Measurements from ENCODE around the gene ANKRD61. TPM values are rescaled to one million over a fixed set of nuclear protein-coding genes. Genes with fewer than 3 reads are reported as not detected.
"Not testable (repeated sequence)": the region's sequence is repeated elsewhere in the genome, so short reads cannot be mapped to it uniquely, and the experiment has no call there.

Gene ANKRD61
- total RNA-seq: 1 to 10 TPM in 2 of 5 donors, not detected in 3; 1.3 to 4.1 TPM
- not detected for polyA plus RNA-seq
- long read RNA-seq, donor 1: 0 reads
- long read RNA-seq, donor 2: 0 reads
- long read RNA-seq, donor 3: 0 reads
- long read RNA-seq, donor 4: 0 reads
- long read RNA-seq, donor 5, partial matches to known transcripts: 9 of 15 reads
- long read RNA-seq, donor 5, other reads (novel, unspliced or antisense): 6 of 15 reads
- long read RNA-seq, donor 6: 0 reads
- long read RNA-seq, donor 7, partial matches to known transcripts: 16 of 16 reads
- long read RNA-seq, donor 7, other reads (novel, unspliced or antisense): 0 of 16 reads
- long read RNA-seq, donor 8, partial matches to known transcripts: 20 of 39 reads
- long read RNA-seq, donor 8, other reads (novel, unspliced or antisense): 19 of 39 reads
- long read RNA-seq, donor 9: 0 reads
- long read RNA-seq, donor 10: 0 reads

DNA sequence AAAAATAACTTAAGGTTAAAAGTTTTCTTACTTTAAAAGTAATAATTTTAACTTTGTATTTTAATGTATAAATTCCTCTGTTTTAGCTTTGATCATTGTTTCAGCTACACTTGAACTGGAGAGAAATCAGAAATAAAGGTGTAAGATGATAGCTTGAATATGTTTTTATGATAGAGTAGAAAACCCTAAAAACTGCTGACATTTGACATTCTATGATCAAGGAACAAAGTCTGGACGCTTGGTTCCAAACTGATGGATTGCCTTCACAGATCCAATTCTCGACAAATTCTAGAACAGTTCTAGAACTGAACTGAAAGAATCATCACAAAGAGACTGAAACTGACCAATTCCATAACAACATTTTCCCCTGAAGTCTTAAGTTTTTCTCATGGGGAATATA is at the start of gene ANKRD61:
Gene ANKRD61, plus strand, starts transcription at position 389 of the 400 bp plus-strand sequence. Its CDS starts 0 bp downstream, at position 389.
- no peak within 1 kb of the TSS for H3K4me3 ChIP-seq
- no peaks in the 10 kb centered on the region for H3K27me3 ChIP-seq
- no peak for DNase-seq
- no peaks in the 10 kb centered on the region for H3K9me3 ChIP-seq
- WGBS, 5 donors: 74 to 92% (median 88%) methylated on average over 2 of the region's 2 CpGs
- no peak for TF ChIP-seq POLR2AphosphoS5 (IDR thresholded peaks at IDR 0.05)
- no peak for TF ChIP-seq EP300 (IDR thresholded peaks at IDR 0.05)
- TF ChIP-seq POLR2A (IDR thresholded peaks at IDR 0.05): no peak
- TF ChIP-seq CTCF (IDR thresholded peaks at IDR 0.05): no peak
- no peak within 1 kb of the TSS for H3K27ac ChIP-seq
- intact Hi-C loops (cut with DNase I; ENCODE audit: low total_unique reads): no loop called here
- peaks cover 58 to 99% (median 96%) of the 10 kb centered on the region in 4 donors for H3K36me3 ChIP-seq
- peaks cover 0 to 12% (median 8%) of the 10 kb centered on the region in 4 donors for H3K4me1 ChIP-seq

DNA sequence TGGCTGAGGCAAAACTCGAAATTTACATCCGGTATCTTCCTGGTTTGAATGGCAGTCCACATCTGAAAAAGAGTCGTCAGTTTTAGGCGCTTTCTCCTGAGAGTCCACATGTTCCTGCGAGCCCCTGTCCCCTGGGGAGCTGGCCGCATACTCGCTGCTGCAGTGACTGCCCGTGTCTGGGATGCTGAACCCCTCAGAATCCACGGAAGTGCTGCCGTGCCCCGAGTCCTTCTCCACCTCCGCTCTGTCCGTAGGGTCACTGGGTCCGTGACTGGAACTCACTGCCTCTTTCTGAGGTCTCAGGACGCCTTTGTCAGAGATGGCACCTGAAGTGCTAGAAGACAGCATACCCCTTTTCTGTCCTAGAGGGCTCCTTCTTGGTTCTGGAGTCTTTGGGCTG is 44.1 kb upstream of the ANKRD61 start:
- DNase-seq; H3K27me3 ChIP-seq; intact Hi-C loops (cut with DNase I; ENCODE audit: low total_unique reads); H3K9me3 ChIP-seq; H3K27ac ChIP-seq; H3K4me3 ChIP-seq; H3K4me1 ChIP-seq: not testable (repeated sequence)
- H3K36me3 ChIP-seq: peaks cover 18 to 65% (median 64%) of the 10 kb centered on the region in 4 donors
- 90 to 96% (median 93%) methylated on average over 15 of the region's 15 CpGs for WGBS, 5 donors

DNA sequence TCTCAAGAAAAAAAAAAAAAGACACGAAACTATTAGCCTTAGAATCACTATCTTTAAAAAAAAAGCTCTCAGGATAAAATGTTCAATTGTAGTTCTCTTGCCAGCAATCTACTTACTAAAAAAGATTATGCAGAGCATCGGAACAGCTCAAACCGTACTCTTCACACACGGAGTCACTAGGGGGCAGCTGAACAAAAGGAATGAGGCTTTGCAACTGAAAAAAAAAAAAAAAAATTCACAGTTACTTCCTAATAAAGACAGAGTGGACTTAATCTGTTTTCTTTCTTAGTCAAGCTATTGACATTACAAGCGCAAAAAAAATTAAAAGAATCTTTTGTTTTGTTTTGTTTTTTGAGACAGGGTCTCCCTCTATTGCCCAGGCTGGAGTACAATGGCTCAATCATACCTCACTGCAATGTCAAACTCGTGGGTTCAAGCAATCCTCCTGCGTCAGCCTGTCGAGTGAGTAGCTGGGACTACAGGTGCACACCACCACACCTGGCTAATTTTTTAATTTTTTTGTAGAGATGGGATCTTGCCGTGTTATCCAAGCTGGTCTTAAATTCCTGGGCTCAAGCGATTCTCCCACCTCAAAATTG is 33.9 kb upstream of the ANKRD61 start:
- H3K36me3 ChIP-seq: peaks cover 6 to 88% (median 84%) of the 10 kb centered on the region in 4 donors
- TF ChIP-seq CTCF (IDR thresholded peaks at IDR 0.05) (peak in 5 of 7 experiments; percentile 36 to 67 (median 50)), POLR2A (IDR thresholded peaks at IDR 0.05) (no peak)
- H3K4me1 ChIP-seq: peaks cover 0 to 7% (median 3%) of the 10 kb centered on the region in 4 donors
- DNase-seq: peak; percentile 56 to 86
- H3K27ac ChIP-seq: peak overlapping the region in 1 of 5 donors; percentile 32
- no peaks in the 10 kb centered on the region for H3K27me3 ChIP-seq
- H3K9me3 ChIP-seq: no peaks in the 10 kb centered on the region
- intact Hi-C loops (cut with DNase I; ENCODE audit: low total_unique reads): no loop called here
- 45 to 55% (median 47%) methylated on average over 10 of the region's 10 CpGs for WGBS, 5 donors
- H3K4me3 ChIP-seq: no peak overlapping the region

DNA sequence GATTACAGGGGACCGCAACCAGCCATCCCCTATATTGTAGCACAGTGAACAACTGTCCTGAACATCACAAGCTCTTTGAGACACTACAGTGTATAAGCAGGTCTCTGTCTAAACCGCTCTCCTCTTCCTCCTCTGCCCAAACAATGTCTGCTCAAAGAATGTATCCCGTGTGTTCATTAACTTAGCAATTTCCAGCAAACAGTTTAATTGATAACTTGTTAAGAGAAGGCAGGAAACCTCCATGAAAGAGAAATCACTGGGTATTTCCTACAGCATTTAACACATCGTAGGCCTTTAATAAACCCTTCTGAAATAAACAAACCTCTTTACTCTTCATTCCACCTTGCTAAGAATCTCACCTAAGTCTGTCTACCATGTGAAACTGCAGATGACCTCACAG is 23.8 kb upstream of the ANKRD61 start:
- Histone ChIP-seq H3K4me1 (peaks cover under 1 to 50% (median 27%) of the 10 kb centered on the region in 4 donors), H3K4me3 (no peak overlapping the region), H3K36me3 (peaks cover 0 to 30% (median 23%) of the 10 kb centered on the region in 4 donors), H3K27ac (no peak overlapping the region), H3K9me3 (no peaks in the 10 kb centered on the region), H3K27me3 (no peaks in the 10 kb centered on the region)
- 62 to 86% (median 82%) methylated on average over 4 of the region's 4 CpGs for WGBS, 5 donors
- intact Hi-C loops (cut with DNase I; ENCODE audit: low total_unique reads): no loop called here
- no peak for TF ChIP-seq POLR2AphosphoS5 (IDR thresholded peaks at IDR 0.05)
- no peak for DNase-seq

DNA sequence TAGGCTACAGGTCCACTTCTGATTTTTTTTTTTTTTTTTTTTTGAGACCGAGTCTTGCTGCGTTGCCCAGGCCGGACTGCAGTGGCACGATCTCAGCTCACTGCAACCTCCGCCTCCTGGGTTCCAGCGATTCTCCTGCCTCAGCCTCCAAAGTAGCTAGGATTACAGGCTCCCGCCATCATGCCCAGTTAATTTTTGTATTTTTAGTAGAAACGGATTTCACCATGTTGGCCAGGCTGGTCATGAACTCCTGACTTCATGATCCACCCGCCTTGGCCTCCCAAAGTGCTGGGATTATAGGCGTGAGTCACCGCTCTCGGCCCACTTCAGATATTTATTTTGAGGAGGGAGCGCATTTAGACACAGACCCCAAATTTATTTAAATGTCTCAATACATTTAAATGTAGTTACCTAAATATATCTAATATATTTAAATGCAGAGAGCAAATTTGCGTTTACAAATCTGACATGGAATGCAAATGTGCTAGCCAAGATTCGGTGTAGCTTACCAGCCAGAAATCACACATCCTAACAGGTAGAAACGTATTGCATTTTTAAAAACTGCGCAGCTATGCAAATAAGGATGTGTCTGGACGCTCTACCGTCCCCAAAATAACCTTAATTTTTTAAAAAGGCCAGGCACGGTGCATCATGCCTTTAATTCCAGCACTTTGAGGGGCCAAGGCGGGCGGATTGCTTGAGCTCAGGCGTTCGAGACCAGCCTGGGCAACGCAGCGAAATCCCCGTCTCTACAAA is 23.2 kb upstream of the ANKRD61 start:
- Histone ChIP-seq H3K4me3 (peak overlapping the region; percentile 66 to 68 (median 67)), H3K27ac (peak overlapping the region in 4 of 5 donors; percentile 93 to 99 (median 94)), H3K4me1 (peaks cover 4 to 56% (median 33%) of the 10 kb centered on the region in 4 donors), H3K36me3 (peaks cover 0 to 24% (median 16%) of the 10 kb centered on the region in 4 donors)
- H3K9me3 ChIP-seq; DNase-seq; intact Hi-C loops (cut with DNase I; ENCODE audit: low total_unique reads); H3K27me3 ChIP-seq: not testable (repeated sequence)
- 41 to 43% (median 43%) methylated on average over 27 of the region's 27 CpGs for WGBS, 5 donors
